GM12892 (cell line): ENCODE data around the gene CCDC24.

Experiments used
- POLR2A ChIP-seq: IDR thresholded peaks from 2 replicates; pipeline ENCODE4 v1.6.1; 2011; ENCODE audit warnings: low read depth, low read length, control low read depth
- POLR2AphosphoS5 ChIP-seq: IDR thresholded peaks from 2 replicates; pipeline ENCODE4 v1.6.1; 2011; ENCODE audit warnings: low read depth, low read length, control low read depth
- TAF1 ChIP-seq: IDR thresholded peaks from 2 replicates; pipeline ENCODE4 v1.6.1; 2011; ENCODE audit warnings: low read depth, mild to moderate bottlenecking, control low read depth, low read length, borderline replicate concordance

- TF ChIP-seq POLR2AphosphoS5 (peak; percentile 50; the same call in 1 of the 2 replicates), TAF1 (no peak), POLR2A (peak; percentile 42)
These were observed 12.7 kb upstream of the CCDC24 start, which contains the start of gene B4GALT2 for GRCh38 chr1:43978551-43979260.
